RWPE1 (cell line): Measurements from ENCODE around the gene GSAP.

Experiments
- CTCF ChIA-PET: fragments of 350-600 bp; sonication (Branson Sonifier 250); formaldehyde crosslinking; extraction: SDS; loops from one replicate; lab custom pipeline; 2021; lab: Yijun Ruan, JAX
- POLR2A ChIA-PET: fragments of 400-600 bp; formaldehyde crosslinking; extraction: SDS; loops from one replicate; lab custom pipeline; 2020; ENCODE audit warnings: antibody characterized with exemption; ENCODE audit not compliant: low non-redundant PET; lab: Yijun Ruan, JAX
- DNase-seq: peaks from one replicate; pipeline ENCODE4 v3.0.0; 2012; ENCODE audit warnings: low spot score
- H3K27ac ChIP-seq: fragments of 450-650 bp; 2 replicates; pipeline ENCODE4 v1.5.1; 2017
- CTCF ChIP-seq: fragments of 450-650 bp; conservative IDR thresholded peaks from 2 replicates; pipeline ENCODE4 v1.5.1; 2017; ENCODE audit warnings: low read depth, mild to moderate bottlenecking

GSAP gene

DNA sequence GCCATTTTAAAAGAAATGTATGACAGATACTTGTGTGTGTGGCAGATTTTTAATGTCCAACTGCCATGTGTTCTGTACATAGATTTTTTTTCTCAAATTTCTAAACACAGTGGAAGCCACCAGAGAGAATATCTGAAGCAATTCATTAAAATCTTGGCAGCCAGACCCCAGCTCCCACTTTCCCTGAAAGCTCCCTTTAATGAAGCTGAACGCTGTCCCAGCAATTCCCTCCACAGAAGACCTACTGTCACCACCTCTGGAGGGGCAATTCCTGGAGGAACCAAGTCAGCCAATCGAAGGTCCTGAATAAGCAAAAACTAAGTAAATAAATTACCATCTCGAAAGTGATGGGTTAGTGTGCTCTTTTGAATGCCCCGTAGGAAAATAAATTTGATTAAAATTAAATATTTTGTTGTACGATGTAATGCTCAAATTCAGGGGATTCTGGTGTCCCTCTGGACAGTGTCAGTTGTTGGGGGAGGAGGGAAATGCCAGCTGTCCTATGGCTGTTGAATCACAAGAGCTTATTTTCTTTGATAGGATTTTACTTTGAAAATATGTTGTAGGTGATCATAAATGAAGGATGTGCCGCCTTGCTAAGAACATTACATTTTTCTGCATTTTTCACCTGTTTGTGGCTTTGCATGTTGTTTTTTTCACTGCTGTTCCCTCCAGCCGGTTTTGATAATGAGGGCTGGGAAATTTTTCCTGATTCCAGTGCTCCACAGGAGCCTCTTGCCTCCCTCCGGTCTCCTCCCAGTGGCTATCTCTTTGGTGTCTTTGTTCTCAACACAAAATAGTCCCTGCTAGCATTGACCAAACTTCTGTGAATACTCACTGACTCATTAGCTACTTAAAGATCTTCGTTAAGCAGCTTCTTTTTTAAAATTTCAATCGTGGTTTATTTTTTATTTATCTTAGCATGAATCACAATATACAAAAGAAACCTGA, 9.2 kb upstream of the GSAP start:
- no peak overlapping the region for H3K27ac ChIP-seq
- TF ChIP-seq CTCF, result no peak
- DNase-seq, result peak; percentile 30
- POLR2A ChIA-PET, result interaction anchor here (0.7 kb wide), 1 partner anchor 9 kb away, joined by 6 read pairs; no protein-coding TSS in a partner anchor
- CTCF ChIA-PET, result interaction anchor here (1.0 kb wide), 1 partner anchor 21 kb away, joined by 3 read pairs; no protein-coding TSS in a partner anchor

- H3K27ac ChIP-seq, result no peak overlapping the region
- POLR2A ChIA-PET, result no interaction called here
- no peak for DNase-seq
- TF ChIP-seq CTCF, result no peak
- CTCF ChIA-PET, result no interaction called here
Observed at GRCh38 chr7:77422500-77422899, 6.4 kb upstream of the GSAP start.

- POLR2A ChIA-PET, result no interaction called here
- TF ChIP-seq CTCF, result no peak
- no peak for DNase-seq
- H3K27ac ChIP-seq, result no peak overlapping the region
- CTCF ChIA-PET, result no interaction called here
Observed at GRCh38 chr7:77420986-77421672, 5.0 kb upstream of the GSAP start.

GRCh38 chr7:77420438-77420837, 4.3 kb upstream of the GSAP start:
- no peak overlapping the region for H3K27ac ChIP-seq
- CTCF ChIA-PET, result no interaction called here
- no peak for DNase-seq
- POLR2A ChIA-PET, result no interaction called here
- TF ChIP-seq CTCF, result no peak

GRCh38 chr7:77419102-77419501, 3.0 kb upstream of the GSAP start:
- no peak for TF ChIP-seq CTCF
- POLR2A ChIA-PET, result no interaction called here
- H3K27ac ChIP-seq, result no peak overlapping the region
- CTCF ChIA-PET, result interaction anchor here (0.6 kb wide), 1 partner anchor 10 kb away, joined by 5 read pairs; no protein-coding TSS in a partner anchor
- DNase-seq, result no peak

- POLR2A ChIA-PET, result no interaction called here
- no peak overlapping the region for H3K27ac ChIP-seq
- TF ChIP-seq CTCF, result no peak
- no peak for DNase-seq
- CTCF ChIA-PET, result interaction anchor here (1.0 kb wide), 1 partner anchor 21 kb away, joined by 4 read pairs; no protein-coding TSS in a partner anchor
Observed at GRCh38 chr7:77417801-77418200, 1.7 kb upstream of the GSAP start.
